GM19239 (cell line): ENCODE data around the gene IFT52.

Experiments
- DNase-seq: peaks from one replicate; pipeline ENCODE4 v3.0.0; 2011; ENCODE audit warnings: low spot score; ENCODE audit not compliant: insufficient read length
- FAIRE-seq: peaks from 2 replicates; lab custom pipeline; 2011; peaks lifted over from hg19 to GRCh38; lab: Jason Lieb, UNC

IFT52 gene, protein sequence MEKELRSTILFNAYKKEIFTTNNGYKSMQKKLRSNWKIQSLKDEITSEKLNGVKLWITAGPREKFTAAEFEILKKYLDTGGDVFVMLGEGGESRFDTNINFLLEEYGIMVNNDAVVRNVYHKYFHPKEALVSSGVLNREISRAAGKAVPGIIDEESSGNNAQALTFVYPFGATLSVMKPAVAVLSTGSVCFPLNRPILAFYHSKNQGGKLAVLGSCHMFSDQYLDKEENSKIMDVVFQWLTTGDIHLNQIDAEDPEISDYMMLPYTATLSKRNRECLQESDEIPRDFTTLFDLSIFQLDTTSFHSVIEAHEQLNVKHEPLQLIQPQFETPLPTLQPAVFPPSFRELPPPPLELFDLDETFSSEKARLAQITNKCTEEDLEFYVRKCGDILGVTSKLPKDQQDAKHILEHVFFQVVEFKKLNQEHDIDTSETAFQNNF

DNA sequence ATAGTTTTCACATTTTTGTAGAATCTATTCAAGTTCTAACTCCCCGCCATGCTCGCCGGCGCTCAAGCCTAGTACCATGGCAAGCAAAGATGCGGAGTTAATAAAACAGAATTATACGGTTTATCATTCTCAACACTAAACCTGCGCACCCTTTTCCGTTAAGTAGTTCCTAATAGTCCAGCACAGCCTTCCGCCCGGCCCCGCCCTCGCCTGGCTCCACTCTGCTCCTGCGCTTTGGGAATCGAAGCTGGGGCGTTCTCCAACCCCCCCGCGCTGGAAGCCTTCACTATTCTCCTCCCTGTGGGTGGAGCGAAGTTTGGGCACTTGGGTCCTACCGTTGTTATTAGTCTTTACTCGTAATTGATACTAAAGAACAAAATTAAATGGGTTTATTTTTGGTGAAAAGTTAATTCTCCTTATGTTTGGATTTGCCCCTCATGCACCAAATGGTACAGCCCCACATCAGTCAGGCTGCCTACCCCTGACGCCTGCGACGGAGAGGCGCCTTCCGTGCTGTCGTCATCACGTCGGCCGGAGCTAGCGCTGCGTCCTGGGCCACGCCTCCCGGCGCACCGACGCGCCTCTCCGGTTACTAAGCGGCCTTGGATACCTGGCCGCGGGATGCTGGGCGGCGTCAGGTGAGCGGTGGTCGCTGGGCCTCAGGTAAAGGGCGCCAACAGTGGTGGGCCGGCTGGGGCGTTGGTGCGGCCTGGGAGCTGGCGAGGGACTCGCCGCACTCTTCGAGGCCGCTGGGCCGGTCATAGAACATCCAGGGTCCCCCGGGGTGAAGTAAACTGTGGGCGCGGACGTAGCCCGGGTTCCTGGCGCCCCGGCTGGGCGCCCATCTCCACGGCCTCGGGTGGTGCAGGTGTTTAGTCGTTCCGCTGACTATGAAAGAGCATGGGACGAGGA, at the start of gene IFT52:
Gene IFT52 (plus strand): TSS at position 546 of the 912 bp plus-strand sequence. CDS start 3,762 bp downstream, outside the sequence.
- DNase-seq (peak; percentile 92), FAIRE-seq (peak; percentile 97)

DNA sequence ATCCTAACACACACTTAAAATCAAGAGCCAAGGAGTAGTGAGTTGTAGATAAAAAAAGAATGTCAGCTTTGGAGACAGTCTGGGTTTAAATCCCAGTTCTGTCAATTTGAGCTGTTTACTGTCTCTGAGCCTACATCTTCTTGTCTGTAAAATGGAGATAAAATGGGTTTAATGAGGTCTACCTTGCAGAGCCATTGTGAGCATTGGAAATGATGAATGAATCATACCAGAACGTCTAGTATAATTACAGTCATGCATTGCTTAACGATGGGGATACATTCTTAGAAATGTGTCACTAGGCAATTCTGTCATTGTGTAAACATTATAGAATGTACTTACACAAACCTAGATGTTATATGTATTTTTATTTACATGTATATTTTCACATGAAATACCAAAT, 49.5 kb upstream of the IFT52 start:
- FAIRE-seq, result no peak

DNA sequence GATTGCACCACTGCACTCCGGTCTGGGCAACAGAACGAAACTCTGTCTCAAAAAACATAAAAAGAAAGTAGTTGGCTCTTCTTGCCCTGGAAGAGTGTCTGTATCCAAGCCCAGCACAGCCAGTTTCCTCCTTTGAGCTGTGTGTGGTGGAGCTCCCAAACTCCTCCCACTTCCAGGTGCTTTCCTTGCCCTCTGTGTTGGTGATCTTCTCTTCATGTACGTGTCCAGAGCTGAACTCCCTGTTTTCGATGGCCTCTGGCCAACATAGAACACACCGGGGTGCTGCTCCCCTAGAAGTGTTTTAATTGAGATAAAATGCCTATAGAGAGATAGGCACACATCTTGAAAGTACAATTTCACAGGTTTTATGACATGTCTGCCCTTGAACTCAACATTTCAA, 48.6 kb upstream of the IFT52 start:
- no peak for DNase-seq

More for the DNA sequence above, 49.5 kb upstream of the IFT52 start:
- no peak for DNase-seq

DNA sequence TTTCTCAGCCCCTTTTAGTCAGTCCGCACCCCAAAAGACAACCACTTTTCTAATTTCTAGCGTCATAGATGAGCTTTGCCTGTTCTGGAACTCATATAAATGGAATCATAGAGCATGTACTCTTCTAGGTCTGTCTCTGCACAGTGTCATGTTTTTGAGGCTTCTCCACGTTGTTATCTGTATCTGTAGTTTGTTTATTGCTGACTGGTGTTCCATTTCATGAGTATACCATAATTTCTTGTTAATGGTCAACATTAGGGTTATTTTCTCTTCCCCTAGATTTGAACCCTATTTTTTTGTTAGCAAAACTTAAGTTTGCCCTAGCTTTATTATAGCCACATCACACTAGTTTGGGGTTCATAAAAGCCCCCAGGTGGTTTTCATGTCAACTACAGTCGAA, 48.1 kb upstream of the IFT52 start:
- FAIRE-seq, result no peak
- DNase-seq, result no peak

More for the DNA sequence above, 48.6 kb upstream of the IFT52 start:
- FAIRE-seq, result no peak

DNA sequence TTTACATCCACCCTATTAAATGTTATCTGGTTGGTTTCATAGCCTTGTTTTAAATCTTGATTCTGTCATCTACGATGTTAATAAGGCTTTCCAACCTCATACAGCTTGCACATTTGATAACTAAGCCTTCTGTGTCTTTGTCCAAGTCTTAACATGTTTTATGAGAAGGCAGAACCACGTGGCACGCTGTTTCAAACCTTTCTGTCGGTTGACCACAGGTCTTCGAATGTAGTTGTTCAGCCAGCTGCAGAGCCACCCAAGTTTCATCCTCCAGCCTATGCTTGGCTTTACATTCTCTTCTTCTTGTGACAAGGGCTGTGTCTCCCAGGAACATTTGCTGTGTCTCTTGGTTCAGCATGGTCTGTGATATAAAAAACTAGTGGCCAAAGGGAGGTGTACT, 47.6 kb upstream of the IFT52 start:
- FAIRE-seq (no peak), DNase-seq (no peak)

DNA sequence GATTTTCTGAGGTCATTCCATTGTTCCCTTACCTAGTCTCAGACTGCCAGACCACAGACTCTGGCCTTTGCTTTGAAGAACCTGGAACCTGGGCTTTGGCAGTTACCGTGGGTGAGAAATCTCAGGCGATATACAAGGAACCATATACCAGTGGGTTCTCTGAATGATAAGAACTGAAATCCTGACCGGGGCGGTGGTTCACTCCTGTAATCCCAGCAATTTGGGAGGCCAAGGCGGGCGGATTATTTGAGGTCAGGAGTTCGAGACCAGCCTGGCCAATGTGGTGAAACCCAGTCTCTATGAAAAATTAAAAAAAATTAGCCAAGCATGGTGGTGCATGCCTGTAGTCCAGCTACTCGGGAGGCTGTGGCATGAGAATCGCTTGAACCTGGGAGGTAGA, 46.2 kb upstream of the IFT52 start:
- no peak for DNase-seq
- FAIRE-seq, result no peak

DNA sequence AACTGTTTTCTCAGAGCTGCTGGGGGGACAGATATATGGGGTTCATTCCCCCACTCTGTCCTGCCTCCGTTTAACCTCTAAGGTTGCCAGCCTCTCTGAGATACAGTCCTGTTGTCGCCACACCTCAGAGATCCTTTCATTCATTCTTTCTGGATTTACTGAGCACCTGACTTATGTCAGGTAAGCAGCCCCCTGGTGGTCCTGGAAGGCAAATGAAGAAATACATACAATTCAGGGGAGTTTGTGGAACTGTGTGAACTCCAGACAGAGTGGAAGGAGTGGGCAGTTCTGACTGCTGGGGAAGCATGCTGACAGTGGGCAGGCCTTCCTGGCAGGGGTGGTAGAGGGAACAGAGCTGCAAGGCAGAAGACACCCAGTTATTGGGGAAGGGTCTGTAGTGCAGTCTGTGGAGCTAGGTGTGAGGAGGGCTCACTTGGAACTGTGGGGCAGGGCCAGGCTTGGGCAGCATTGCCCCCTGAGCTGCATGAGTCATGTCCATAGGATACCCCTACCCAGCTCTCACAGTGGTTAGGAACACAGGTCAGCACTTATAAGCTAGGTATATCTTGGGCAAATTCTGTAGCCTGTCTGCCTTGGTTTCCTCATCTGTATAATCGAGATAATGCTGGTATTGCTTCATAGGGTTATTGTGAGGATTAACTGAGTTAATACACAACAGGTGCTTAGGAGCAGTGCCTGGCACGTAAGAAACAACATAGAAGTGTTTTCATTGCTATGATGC, 44.7 kb upstream of the IFT52 start:
- FAIRE-seq (no peak), DNase-seq (no peak)

DNA sequence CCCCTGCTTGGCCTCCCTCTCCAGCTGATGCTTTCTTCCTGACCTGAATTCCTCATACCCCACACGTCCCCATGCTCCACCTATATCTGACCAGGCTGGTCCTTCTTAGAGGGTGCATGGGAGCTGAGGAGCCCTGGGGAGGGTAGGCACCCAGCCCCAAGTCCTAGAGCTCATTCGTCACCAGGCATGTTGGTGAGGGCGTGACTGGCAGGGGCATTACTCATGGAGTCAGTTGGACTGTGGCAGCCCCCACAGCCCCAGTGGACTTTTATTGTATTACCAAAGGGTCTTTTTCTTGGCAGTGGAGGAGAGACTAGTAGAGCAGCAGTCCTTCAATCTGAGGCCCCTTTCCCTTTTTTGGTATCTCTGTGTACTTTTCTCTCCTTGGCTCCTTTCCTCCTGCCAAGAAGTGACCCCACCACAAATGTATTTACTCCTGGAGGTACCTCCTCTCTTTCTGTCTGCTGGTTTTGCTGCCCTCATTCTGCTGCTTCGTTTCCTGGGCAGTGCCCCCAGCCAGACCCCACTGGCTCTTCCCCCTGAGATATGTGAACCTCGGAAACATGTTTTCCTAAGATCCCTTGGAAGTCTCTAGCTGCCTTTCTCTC, 42.4 kb upstream of the IFT52 start:
- no peak for FAIRE-seq

DNA sequence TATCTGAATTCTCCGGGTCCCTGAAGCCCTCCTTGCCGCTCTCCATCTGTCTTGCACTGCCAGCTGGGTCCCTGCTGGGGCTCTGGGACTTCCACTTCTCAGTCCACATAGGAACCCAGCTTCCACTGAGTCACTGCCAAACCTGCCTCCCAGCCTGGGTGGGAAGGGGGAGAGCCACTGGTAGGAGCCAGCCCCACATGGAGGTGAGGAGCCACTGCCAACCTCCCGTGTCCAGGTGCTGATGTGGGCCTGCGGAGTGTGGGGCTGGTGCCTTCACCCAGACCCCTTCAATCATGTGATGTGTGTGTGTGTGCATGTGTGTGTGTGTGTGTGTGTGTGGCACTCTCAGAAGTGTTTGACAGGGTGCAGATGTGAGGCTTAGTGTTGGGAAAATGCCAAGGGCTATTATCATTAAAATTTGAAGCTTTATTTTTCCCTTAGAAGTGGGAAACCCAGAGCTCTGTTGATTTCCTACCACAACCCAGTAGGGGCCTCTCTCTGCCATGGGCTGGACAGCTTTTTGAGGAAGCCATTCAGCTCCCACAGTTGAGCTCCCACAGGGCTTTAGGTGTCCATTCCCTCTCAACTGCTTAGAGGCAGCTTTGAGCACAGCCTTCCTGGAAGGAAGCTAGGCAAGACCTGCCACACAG, 41.2 kb upstream of the IFT52 start:
- no peak for DNase-seq
- FAIRE-seq, result no peak

More for the DNA sequence above, 42.4 kb upstream of the IFT52 start:
- DNase-seq, result no peak

DNA sequence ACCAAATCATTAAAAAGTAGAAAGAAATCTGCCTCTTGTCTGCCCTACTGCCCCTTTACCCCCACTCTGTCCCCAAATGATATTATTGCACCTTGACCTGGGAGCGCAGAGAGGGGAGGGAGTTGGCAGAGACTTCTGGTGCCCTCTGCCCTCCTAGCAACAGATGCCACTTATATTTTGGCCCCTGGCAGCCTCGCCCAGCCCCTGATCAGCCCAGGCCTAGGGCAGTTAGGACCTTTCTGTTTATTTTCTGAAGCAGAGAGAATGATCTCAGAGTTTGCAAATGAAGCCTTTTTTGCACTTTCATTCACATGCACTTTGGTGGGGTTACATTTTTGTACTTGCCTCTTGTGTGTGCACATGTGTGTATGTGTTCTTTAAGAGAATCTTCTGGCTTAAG, 40.3 kb upstream of the IFT52 start:
- no peak for FAIRE-seq
- DNase-seq, result no peak

DNA sequence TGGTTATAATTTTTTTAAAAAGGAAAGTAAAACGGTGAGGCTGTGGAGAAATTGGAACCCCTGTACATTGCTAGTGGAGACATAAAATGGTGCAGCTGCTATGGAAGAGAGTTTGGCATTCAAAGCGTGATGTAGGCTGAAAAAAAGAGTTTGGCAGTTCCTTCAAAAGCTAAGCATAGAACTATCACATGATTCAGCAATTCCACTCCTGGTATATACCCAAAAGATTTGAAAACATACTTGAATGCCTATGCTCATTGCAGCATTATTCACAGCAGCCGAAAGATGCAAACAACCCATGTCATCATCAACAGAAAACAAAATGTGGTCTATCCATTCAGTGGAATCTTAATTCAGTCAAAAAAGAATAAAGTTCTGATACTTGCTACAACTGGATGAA, 36.4 kb upstream of the IFT52 start:
- no peak for DNase-seq
- FAIRE-seq, result no peak

DNA sequence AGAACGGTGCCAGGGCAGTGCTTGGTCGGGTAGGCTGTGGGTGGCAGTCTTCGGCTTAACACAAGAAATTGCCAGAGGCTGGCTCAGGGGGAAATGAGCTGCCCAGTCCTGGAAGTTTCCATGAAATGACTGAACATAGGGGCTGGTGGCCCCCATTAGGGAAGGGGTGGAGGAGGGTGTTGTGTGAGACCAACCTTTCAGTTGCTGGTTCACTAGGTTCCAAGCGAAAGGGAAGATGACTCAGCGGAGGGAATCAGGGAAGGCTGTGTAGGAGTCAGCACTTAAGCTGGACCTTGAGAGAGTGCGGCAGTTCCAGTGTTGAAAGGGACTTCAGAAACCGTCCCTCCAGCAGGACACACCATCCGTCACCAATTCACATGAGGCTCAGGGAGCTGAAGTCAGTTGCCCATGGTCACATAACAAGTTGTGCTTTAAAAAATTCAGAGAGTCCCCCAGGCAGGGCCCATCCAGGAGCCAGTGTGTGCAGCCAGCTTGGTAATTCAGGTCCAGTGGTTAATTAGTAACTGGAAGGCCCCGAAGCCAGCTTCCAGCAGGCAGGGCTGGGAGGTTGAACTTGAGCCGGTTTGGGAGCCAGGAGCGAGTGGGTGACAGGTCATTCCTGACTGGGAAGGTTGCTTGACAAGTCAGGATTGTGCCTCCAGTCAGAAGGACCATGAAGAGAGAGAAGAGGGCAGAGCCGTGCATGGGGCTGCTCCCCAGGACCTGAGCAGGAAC, 32.2 kb upstream of the IFT52 start, which contains the start of gene SGK2:
Gene SGK2 (plus strand): TSS at position 616 of the 735 bp plus-strand sequence. CDS start 7,469 bp downstream, outside the sequence.
- no peak for FAIRE-seq

DNA sequence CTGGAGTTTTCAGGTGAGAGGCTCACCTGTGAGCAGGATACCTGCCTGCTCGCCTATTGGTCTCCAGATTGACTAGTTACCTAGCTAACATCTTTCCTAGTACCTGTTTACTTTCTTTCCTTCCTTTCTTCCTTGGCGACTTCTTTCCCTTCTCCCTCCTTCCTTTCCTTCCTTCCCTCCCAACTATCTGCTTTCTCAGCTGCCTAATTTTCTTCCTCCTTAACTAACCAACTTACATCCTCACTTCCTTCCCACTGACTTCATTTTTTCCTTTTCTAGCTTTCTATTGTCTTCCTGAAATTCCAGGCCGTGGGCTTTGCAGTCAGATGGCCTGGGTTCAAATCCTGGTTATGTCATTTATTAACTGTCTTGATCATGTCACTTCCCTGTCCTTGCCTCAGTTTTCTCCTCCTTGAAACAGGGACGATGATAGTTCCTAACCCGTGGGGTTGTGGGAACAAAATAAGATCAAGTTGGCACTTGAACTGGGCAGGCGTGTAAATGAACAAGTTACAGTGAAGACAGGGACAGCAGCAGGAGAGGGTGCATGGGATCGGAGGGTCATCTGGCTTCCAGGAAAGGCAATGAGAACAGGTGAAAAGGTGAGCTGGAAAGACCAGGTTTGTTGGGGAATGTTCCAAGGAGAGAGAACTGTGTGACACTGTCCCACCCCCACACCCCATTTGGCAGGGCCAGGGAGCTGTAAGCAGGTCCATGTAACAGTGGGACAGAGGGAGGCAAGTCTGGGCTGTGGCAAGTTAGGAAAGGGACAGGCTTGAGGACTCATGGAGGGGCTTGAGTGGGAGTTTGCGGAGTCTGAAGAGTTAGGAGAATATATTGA, 31.4 kb upstream of the IFT52 start:
- FAIRE-seq (no peak), DNase-seq (no peak)

More for the DNA sequence above, 32.2 kb upstream of the IFT52 start, which contains the start of gene SGK2:
- DNase-seq, result no peak

DNA sequence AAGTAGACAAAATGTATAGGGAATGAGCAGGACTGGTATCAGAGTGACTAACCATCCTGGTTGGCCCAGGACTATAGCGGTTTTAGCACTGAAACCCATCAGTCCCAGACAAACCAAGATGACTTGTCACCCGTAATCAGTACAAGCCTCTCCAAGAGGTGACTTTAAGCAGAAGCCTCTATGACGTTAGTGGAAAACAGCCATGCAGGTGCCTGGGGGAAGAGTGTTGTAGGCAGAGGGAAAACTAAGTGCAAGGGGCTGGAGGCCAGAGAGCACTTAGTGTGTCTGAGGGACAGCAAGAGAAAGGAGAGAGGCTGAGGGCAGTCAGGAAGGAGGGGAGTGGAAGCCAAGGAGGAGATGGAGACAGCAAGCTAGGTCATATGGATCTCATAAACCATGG, 29.8 kb upstream of the IFT52 start:
- DNase-seq, result no peak
- no peak for FAIRE-seq

DNA sequence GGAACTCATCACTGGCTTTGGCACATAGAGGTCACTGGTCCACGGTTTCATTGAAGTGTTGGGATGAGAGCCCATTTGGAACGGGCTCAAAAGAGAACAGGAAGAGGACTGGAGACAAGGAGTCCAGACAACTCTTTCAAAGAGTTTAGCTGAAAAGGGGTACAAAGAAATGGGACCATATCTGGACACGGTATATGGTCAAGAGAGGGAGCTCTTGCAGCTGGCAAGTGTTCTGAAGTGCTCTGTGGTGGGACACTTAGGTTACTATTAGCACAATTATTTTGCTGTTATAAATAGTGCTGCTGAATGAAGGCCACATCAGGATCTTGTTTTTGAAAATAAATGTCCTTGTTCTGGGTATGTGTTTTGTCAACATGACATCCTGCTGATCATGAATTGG, 27.3 kb upstream of the IFT52 start:
- FAIRE-seq (no peak), DNase-seq (no peak)

DNA sequence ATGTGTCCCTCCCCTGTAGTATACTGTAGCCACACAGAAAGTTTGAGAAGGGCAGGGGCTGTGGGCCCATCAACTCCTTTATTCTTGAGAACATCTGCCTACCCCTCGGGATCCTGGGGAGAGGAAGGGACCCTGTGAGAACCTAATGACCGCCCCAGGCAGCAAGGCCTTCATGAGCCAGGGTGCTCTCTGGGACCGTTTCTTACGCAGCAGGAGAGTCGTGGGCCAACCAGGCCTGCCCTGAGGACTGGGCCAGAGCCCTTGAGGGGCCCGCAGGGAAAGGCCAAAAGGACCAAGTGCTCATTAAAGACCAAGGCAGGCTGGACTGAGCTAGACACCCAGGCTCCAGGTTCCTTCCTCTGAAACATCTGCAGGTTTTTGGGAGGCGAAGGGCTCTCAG, 26.7 kb upstream of the IFT52 start:
- no peak for FAIRE-seq
- no peak for DNase-seq

DNA sequence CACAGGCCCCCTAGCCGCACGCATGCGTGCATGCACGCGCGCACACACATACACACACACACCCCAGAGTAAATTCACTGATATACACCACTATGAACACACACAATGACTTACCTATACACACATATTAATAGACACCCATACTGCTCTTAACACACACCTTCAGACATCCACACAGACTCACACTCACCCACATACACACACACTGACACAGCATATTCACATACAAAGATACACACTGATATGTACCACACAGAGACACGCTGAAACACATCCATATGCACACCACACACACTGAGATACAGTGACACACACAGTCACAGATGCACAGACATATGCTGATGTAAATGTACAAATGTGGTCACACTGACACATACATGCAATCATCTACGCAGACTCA, 26.3 kb upstream of the IFT52 start:
- FAIRE-seq (no peak), DNase-seq (no peak)
